Stimulated activated CD4-positive, alpha-beta T cell treated with anti-CD3 and anti-CD28 coated beads, TNF-alpha, amount 100 ng/mL, for 24 hours (primary cell): ENCODE data around the gene YWHAB.

Source experiments
- DNase-seq, 3 experiments: peaks; one replicate each; pipeline ENCODE4 v3.0.0-alpha.2; 2020; ENCODE audit warnings: low read depth in 3 of 3

The YWHAB gene

DNA sequence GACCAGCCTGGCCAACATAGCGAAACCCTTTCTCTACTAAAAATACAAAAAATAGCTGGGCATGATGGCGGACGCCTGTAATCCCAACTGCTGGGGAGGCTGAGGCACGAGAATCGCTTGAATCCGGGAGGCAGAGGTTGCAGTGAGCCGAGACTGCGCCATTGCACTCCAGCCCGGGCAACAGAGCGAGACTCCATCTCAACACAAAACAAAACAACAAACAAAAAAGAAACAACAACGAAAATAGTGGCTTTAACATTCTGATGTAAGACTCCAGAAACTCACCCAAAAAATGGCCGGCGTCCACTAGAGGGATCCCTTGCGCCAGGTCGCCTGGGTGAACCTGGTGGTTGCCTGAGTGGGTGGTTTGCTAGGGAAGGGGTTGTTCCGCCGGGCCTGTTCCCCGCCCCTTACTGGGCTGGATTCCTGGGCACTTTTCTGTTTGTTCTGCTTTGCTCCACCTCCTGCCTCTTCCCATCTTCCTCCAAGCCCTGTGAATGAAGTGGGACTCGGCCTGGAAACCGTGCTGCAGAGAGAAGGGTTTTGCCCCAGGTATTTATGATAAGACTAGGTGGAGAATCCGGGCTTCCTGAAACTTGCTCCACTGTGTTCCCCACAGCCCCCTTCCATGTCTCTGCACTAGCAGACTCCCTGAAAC, 25.9 kb downstream of the YWHAB start:
- DNase-seq: peak; percentile 8 to 57 (median 12)

DNA sequence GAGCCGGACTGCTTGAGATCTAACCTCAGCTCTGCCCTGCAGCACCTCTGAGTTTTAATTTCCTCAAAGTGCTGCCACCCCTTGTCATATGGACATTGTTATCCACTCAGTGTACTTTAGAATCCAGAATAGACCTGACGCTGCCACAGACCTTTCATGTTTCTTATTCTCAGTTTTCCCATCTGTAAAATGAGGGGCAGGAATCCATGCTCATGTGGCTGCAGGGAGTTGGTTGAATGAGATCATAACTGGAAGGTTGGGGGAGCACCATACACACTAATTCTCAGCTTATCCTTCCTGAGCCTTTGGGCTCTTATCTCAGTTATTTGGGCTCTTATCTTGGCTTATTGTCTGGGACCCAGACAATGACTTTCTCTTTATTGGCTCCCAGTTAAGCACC, 26.7 kb downstream of the YWHAB start:
- DNase-seq: no peak

DNA sequence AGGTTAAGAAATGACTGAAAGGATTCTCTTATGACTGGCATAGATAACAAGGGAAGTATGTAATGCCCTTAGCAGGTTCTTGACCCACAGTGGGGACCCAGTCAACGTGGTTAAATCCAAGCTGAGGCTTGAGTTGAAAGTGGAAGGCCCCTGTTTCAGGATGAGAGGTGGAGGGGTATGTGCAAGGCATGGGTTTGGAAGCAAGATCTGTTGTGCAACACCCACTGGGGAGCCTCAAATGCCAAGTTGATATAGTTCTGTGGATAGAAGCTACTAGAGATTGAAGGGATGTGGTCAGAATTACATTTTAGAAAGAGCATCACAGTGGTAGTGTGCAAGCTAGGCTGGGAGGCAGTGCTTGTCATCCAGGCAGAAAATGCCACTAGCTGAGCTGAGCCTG, 29.4 kb downstream of the YWHAB start:
- no peak for DNase-seq

DNA sequence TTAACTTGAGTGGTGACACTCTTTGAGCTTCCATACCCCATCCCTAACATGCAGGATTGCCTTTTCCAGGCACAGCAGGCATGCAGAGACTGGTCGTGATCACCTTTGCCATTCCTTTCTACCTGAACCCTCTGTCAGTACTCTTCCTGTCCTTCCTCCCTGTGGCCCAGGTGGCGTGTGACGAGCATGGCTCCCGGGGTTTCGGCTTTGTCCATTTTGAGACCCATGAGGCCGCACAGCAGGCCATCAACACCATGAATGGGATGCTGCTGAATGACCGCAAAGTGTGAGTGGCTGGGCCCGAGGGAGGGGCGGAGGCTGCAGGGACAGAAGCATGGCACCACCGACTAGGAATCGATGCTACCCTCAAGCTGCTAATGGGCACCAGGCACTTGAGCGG, 31.1 kb downstream of the YWHAB start:
- no peak for DNase-seq

DNA sequence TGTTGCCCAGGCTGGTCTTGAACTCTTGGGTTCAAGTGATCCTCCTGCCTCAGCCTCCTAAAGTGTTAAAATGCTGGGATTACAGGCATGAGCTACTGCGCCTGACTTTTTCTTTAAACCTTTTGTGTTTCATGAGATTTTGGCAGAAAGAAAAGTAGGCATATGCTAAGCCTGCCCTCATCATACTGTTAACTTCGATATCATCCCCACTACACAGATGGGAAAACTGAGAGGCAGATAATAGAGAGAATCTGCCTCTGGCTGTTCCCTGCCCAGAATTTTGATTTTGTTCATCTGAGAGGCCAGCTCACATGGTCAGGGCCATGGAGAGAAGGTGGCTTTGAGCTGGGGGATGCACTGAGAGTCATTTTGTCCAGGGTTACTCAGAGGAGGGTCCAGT, 31.9 kb downstream of the YWHAB start:
- no peak for DNase-seq

DNA sequence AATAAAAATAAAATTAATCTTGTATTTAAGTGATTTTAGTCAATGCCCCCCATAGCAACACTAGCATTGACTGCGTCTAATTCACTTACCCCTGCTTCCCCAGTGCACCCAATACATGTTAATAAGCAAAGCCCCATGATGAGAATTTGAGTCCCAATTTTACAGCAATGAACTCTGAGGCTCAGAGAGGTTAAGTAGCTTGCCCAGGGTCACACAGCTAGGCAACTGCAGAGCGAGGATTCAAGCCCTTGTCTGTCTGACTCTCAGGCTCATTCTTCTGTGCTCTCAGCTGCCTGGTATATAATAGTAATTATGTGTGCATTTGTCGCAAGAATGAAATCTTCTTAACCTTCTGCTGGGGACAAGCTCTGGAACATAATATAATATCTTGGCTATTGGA, 32.8 kb downstream of the YWHAB start:
- DNase-seq: no peak

DNA sequence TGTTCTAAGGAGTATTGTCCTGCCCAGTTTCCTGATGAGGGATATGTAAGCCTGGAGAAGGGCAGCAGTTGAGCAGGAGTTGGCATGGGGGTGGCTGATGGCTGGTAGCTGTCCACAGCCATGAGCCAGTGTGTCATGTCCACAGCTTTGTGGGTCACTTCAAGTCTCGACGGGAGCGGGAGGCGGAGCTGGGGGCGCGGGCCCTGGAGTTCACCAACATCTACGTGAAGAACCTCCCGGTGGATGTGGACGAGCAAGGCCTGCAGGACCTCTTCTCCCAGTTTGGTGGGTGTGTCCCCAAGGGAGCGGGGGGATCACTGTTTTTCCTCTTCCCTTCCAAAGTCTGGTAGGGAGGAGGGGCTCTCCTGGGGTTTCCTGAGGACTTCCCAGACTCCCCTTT, 33.3 kb downstream of the YWHAB start:
- DNase-seq: no peak

DNA sequence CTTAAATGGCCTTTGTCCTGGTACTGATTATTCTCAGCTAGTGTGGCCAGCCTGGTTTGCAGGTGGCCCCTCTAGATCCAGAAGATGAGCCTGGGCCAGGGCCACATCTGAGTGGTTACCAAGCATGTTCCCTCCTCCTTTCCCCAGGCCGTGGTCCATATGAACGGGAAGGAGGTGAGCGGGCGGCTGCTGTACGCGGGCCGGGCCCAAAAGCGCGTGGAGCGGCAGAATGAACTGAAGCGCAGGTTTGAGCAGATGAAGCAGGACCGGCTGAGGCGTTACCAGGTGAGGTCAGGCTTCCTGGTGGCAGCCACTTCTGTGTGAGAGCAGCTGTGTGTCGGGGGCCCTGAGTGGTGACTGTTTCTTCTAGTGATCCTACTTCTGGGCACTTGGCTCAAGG, 35.9 kb downstream of the YWHAB start:
- no peak for DNase-seq

DNA sequence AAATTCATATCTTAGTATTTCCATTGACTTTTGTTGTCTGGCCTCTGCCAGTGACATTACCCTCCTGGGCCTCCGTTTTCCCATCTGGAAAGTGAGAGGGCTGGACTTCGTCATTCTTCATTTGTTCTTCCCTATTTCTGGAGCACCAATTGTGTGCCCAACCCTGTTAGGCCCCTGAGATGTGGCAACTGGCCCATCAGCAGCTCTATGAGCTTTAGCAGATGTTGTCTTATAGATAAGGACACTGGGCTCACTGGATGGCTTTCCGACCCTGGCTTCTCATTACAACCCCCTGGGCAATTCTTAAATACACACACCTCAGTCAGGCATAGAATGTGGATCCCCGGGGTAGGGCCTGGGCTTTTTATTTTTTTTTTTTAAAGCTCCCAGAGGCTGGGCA, 39.0 kb downstream of the YWHAB start:
- DNase-seq: no peak

DNA sequence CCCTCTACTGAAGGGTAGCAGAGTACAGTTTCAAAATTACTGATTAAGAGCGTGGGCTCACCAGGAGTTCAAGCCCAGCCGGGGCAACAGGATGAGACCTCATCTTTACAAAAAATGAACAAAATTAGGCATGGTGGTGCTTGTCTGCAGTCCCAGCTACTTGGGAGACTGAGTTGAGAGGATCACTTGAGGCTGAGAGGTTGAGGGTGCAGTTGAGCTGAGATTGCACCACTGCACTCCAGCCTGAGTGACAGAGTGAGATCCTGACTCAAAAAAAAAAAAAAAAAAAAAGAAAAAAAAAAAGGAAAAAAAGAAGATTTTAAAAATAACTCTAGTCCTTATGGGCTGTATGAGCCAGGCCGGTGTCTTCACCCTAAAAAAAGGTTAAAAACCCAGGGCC, 43.1 kb downstream of the YWHAB start:
- DNase-seq: no peak

DNA sequence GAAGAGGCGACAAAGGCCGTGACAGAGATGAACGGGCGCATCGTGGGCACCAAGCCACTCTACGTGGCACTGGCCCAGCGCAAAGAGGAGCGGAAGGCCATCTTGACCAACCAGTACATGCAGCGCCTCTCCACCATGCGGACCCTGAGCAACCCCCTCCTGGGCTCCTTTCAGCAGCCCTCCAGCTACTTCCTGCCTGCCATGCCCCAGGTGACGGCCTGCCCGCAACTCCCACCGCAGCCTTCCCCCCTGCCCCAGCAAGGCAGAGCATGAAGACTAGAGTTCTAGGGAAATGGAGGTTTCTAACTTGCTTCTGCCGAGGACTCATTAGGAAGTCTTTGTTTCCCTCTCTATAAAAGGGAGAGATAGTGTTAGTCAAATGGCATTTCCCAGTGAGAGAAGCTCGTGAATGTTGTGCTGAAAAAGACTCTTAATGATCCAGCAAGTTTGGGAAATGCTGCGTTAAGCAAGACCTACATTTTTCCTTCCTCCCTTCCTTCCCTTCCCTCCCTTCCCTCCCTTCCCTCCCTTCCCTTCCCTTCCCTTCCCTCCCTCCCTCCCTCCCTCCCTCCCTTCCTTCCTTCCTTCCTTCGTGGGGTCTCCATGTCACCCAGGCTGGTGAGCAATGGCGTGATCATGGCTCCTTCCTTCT, 45.1 kb downstream of the YWHAB start:
- DNase-seq: no peak

DNA sequence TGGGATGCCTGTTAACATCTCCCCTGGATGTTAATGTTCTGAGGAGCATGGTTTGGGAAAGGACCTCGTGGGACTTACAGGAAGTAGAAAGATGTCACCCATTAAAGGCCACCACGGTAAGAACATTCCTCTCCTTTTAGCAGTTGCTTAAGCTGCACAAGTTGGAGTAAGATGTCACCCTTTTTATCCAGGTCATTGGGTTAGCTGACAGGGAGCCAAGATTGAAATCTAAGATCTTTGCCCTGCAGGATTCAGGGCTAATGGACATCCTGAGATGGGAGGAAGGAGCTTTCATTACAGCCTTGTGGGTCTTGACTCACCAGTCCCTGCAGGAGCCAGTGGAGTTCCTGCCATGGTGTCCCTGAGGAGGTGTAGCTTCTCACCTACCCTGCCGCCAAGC, 46.4 kb downstream of the YWHAB start:
- DNase-seq: no peak

DNA sequence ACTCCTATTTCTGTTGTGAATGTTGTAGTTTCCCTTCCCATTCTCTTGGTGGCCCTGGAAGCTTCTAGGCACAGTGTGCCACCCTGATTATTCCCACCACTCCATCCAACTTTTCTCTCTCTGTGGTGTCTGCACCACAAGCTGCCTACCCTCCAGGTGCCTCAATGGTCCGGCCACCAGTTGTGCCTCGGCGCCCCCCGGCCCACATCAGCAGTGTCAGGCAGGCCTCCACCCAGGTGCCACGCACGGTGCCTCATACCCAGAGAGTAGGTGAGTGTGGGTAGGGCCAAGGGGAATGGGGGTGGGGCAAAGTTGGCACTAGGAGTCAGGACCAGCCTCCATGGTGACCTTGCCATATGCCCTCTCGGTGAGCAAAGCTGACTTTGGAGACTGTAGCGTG, 47.4 kb downstream of the YWHAB start:
- no peak for DNase-seq

DNA sequence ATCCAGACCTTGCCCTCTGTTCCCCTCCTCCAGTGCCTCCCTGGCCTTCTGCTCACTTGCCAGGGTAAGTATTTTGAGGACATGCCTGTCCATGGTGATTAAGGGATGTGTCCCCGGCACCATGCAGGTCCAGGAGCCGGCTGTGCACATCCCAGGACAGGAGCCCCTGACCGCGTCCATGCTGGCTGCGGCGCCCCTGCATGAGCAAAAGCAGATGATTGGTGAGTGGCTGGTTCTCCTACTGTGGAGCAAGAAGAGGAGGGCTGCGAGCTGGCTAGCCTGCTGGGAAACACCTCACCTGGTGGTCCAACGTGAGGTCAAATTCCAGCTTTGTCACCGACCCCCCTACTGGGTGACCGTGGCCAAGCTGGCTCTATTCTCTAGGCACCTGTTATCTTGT, 51.0 kb downstream of the YWHAB start:
- DNase-seq: no peak

DNA sequence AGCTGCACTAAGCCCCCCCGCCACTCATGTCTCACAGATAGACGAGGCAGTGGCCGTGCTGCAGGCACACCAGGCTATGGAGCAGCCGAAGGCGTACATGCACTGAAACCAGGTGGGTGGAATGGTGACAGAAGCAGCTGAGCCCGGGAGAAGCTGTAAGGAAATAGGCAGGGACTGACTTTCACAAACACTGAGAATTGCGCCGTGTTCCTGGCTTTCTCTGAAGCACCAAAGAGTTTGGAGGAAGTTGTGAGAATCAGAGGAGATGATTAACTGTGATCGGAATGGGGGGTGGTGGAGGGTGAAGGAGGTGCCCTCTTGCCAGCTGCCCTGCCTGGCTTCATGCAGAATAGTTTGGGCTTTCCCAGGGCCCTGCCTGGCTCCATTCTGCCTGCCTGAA, 53.1 kb downstream of the YWHAB start:
- no peak for DNase-seq

DNA sequence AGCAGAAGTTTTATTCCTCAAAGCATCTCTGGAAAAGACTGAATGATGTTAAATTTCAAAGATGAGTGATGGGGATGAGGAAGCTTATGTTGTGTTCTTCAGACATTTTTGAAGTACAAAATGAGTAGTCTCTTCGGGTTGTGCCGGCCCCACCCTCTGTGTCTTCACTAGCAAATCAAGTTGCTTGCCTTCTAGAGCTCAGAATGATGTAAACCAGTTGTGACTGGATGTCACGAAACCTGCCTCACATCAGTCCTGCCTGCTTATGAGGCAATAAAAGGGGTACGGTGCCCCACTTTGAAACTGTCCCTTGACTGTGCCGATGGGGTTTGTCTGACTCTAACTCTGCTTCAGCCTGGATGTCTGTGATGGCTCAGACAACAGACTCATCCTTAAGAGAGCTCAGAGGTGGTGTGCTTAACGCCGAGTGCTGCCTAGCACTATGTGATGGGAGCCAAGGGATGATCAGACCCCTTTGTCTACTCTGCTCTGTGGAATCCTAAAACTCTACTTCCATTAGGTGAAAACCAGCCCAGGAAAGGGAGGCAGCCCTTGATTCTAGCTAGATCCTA, 55.7 kb downstream of the YWHAB start:
- no peak for DNase-seq

DNA sequence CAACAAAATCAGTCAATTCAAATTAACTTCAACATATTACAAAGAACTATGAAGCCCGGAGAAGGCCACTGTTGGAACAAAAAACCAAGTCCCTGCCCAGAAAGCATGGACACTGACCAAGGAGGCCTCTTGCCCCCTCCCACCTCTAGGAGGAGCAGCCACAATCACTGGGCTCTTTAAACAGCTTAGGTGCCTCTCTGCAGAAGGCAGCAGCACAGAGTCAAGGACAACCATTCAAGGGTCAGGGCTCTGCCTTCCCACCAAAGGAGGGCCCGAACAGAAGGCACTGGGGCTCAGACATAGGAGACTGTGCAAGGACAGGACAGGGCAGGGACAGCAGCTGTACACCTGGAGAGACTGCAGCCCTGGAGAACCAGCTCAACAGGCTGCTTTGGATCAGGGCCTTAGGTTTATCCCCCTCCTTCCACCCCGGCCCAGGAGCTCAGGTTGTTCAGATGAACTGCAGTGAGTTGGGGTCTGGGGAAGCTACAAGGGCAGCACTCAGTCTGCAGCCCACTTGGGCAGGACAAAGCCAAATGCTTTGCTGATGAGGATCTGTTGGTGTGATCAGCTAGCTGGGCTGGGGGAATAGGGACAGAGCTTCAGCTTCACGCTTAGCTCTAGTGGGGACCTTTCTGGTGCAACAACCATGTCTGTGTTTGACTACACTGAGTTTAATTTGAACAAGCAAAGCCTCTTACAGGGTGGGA, 56.9 kb downstream of the YWHAB start:
- DNase-seq: no peak

DNA sequence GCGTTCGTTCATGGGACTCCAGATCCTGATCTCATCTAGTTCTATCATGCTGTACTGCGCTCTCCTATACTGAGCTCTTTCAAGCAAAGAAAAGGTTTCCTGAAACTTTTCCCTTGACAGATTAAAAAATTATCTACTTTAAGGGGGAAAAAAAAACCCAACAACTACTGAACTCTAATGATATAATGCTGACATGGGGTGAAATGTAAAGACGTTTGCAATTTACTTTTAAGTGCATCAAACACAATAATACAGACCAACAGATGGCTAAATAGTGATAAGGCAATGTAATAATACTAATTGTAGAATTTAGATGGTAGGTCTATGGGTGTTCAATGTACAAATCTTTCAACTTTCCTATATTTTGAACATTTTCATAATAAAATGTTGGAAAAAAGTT, 58.3 kb downstream of the YWHAB start:
- DNase-seq: no peak

DNA sequence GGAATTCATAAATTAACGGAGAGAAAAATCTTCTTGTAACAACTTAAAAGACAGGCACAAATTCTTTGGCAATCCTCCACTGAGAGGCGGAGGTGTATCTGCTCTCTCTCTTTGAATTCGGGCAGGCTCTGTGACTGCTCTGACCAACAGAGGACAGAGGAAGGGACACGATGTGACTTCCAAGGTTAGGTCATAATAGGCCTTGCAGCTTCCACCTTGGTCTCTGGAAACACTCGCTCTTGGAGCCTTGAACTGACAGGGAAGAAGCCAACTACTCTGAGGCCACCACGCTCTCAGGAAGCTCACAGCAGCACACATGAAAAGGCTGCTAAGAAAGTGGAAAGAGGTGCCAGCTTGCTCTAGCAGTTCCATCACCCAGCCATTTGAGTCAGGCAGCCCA, 59.8 kb downstream of the YWHAB start:
- DNase-seq: no peak

DNA sequence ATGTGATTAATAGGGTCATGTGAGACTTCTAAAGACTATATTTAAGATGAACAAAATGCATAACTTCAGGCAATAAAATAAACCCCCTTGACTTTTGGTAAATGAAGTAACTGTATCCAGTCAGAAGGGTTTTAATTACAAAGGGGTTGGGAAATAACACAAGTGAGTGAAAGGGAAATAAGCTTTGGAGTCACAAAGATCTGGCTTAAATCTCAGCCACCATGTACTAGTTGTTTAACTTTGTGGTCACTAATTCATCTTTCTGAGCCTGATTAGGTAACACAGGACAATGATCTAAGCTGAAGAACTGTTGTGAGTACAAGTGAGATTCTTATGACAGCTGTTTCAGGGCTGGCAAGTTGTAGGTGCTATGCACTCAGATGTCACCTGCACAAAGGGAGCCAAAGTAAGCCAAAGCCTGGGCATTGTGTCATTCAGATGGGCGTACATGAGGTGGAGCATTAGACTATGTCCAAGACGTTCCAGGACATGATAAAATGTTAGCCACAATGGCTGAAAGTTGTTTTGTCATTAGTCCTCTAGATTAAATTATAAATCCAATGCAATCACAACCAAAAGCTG, 60.9 kb downstream of the YWHAB start:
- no peak for DNase-seq

DNA sequence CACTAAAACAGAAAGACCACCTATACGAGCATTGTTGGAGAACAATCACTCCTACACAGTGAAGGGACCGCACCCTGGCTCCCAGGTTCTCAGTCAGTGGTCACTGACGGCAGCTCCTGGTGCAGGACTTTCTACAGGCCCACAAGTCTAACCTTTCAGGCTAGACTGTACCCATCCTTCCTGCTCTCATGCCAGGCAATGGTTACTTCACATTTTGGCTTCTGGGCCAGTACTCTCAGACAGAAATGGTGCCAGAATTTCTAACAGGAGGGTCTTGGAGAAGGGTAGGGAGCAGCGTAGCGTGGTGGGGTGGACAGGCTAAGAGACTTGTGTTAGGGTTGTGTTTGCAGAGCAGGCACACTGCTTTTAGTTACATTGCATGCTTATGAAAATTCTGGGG, 62.6 kb downstream of the YWHAB start:
- DNase-seq: no peak

DNA sequence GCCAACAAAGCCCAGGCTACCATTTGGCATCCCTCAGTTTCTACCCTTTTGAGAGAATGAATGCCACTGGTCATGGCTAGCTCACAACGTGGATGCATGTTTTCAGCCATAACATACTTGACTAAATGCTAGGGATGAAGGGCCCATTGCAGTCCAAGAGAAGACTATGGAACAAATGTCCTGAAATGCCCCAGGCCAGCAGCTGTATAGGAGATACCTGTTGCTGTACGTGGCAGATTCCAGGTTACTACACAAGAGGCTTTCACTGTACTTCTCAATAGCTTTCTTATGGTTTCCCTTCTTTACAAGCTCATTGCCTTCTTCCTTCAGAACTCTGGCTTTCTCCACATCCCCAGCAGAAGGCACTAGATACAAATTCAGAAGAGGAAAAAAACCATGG, 63.0 kb downstream of the YWHAB start:
- no peak for DNase-seq

DNA sequence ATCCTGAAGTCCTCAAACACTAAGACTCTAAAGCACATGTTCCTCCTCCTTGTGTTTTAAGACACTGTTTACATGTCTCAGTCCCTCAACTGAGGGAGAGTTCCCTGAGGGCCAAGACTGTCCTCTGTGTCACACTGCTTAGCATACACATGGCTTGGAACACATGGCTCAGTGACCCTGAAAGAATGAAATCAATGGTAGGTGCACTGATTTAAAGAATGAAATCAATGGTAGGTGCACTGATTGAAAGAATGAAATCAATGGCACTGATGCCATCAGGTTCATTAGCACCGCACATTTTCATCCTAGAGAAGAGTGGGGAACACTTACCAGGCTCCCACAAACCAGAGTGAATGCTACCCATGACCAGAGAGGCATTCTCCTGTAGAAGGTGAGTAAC, 64.9 kb downstream of the YWHAB start:
- DNase-seq: no peak
